Activated CD4-positive, alpha-beta T cell treated with anti-CD3 and anti-CD28 coated beads, Interleukin-10, Interleukin-2, amounts not matched to agents 100 ng/mL and 50 ng/mL, durations not matched to agents 16 hours and 8 hours (primary cell): ENCODE measurements around the gene UBAC2.

Experiments
- DNase-seq: peaks from one replicate; pipeline ENCODE4 v3.0.0-alpha.2; 2020

The UBAC2 gene

GRCh38 chr13:99250982-99251825, 50.5 kb downstream of the UBAC2 start:
- DNase-seq, result peak; percentile 81

DNA sequence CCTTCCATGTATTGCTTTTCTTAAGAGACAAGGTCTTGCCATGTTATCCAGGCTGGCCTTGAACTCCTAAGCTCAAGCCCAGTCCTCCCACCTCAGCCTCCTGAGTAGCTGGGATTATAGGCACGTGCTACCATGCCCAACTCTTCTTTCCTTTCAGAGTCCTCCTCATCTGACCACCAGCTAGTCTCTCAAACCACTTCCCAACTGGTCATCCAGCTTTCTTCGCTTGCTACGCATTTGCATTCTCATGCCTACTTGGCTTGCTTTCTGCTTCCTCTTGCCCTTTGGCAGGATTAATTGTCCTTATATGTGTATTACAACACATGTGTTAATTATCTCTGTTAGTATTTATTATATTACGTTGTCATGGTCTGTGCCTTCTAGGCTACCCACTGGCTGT, 51.3 kb downstream of the UBAC2 start:
- no peak for DNase-seq

DNA sequence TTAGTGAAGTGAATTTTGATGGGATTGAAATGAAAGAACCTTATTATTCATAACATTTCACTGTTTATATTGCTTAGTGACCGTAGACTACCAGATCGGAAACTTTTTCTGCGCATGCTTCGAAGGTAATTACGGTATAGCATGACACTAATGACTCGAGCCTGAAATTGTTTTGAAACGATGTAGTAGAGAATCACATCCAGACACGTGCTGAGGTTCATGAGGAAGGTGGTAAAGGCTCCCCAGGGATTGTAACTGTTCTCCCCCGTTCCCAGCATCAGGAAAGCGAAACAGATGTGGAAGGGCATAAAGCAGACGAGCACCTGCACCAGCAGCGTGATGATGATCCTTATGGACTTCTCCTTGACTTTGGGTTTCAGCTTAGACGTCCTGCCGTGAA, 54.2 kb downstream of the UBAC2 start:
- no peak for DNase-seq

DNA sequence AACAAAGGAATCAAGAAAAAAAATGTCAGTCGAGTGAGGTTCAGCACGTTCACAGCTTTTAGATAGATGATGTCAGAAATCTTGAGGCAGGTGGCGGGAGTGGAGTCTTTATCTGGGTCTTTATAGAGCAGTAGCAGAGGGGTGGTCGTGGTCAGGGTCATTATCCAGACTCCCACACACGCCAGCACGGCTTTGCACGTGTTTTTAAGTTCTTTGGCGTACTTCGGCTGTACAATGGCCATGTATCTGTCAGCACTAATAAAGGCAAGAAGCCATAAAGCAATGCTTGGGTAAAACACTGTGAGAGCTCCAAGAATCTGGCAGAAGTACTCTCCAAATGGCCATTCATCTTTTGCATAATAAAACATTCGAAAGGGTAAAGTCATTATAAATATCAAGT, 54.6 kb downstream of the UBAC2 start:
- DNase-seq, result no peak

- DNase-seq, result no peak
Observed at GRCh38 chr13:99256283-99256682, 55.6 kb downstream of the UBAC2 start.

GRCh38 chr13:99256709-99257108, 56.1 kb downstream of the UBAC2 start:
- DNase-seq, result no peak

GRCh38 chr13:99257291-99257690, 56.6 kb downstream of the UBAC2 start:
- DNase-seq, result no peak

DNA sequence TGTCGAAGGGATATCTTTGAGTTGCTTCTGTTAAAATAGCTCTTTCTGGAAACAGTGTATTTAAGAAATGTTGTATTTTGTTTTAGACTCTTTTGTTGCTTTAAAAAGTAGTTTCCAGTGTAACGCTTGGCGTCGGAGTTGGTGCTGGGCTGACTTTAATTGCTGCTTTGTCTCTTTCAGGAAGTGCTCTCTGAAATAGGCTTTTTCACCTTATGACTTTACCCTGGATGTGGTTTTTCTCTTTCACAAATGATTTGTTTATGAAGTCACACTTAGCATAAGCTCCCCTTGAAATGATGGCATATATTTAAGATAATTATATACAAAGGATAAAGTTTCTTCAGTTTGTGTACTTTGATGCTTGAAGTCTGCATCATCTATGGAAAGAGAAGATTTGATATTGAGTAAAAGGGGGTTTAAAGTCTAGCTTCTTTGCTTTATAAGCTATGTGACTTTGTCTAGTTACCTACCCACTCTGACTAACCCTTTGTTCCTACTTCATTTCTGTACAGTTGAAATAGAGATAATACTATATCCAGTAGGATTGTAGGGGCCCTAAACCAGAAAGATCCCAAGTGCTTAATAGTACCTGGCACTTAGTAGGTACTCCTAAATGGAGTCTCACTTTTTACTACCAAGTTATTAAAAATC, 57.7 kb downstream of the UBAC2 start, which contains the start of gene GPR18:
Gene GPR18, minus strand, starts transcription at position 170 of the 651 bp plus-strand sequence. CDS start 2,507 bp downstream, outside the sequence.
- DNase-seq, result peak; percentile 86

GRCh38 chr13:99258946-99259345, 58.3 kb downstream of the UBAC2 start:
- peak; percentile 56 for DNase-seq

DNA sequence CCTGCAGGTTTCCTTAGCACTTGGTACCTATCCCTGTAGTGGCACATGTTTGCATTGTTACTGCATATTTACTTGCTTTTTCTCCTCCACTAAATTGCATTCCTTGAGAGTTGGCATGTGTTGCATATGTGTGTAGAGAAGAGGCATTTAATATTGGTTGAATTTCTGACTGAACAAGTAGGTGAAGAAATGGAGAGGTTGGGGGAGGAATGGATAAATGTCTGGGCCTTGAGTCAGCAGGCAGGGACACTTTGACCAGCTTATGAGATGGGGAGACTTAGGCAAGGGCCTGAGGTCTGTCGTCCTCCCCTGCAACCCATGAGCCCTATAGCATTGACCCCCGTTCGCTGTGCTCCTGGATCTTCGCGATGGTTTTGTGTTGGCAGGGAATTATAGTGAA, 59.6 kb downstream of the UBAC2 start:
- no peak for DNase-seq

GRCh38 chr13:99261059-99261458, 60.4 kb downstream of the UBAC2 start:
- DNase-seq, result no peak

DNA sequence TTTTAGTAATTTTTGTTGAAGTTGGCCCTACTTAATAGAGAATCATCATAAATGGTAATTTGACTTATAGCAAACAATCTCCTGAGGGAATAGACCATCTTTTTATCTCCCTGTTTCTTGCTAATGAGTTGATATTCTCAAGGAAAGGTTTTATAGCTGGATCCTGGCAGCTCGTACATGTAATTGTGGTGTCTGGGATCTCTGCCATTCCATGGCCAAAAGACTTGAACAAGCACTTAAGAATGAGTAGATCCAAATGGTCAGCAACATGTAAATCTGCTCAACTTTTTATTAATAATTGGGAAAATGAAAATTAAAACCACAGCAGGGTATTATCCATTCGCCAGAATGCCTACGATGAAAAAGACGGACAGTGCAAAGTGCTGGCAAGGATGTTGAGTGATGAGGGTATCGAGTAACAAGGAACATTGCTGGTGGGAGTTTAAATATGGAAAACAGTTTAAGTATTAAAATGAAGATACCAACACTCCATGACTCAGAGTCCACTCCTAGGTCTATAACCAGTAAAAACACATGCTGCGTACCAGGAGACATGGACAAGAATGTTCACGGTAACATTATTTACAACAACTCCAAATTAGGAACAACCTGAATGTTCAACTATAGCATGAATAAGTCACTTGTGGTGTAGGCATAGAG, 62.6 kb downstream of the UBAC2 start:
- no peak for DNase-seq

DNA sequence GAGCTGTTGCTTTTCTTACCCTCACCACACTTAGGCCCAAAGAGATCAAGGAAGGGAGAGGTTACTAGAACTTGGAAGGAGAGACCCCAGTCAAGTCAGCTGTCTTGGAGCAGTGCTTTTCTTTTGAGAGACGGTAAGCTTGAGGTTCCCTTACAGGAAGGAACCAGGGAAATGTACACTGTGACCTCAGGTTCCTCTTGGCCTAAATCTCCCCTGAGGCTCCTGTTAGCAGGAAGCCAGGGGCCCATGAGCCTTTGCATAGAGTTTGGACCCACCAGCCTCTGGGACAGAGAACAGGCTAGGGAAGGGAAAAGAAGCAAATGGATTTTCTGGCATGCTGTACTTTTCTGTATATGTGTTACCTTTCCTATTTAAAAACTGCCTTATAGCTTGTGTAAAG, 63.4 kb downstream of the UBAC2 start:
- no peak for DNase-seq

DNA sequence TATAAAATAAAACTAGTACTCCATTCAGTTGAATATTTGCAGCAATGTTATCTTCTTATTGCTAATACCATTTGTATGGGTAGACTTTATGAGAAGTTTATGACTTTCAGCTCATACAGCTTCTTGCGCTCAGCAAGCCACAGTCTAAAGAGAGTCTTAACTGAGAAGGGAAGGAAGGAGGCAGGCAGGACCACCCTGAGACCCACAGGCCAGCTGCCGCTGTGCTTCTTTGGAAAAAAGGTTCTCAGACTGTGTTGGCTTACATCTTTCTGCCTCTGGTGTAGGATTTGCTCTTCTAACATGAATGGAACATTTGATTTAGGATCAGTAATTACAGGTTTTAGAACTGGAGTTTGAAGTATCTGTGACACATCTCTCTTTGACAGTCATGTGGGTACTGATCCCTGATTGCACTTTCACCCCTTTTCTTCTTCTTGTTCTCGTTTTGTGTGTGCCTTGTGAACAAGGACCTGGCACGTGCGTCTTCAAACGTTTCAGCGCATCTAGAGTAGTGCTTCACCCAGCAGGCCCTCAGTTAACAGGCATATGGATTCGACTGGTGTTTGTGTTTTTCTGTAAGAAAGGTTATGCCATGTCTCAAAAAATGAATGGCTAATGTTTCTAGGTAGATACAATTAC, 64.6 kb downstream of the UBAC2 start:
- peak; percentile 78 for DNase-seq

- peak; percentile 69 for DNase-seq
Observed at GRCh38 chr13:99265821-99266426, 65.3 kb downstream of the UBAC2 start.

- no peak for DNase-seq
Observed at GRCh38 chr13:99266827-99267226, 66.2 kb downstream of the UBAC2 start.

DNA sequence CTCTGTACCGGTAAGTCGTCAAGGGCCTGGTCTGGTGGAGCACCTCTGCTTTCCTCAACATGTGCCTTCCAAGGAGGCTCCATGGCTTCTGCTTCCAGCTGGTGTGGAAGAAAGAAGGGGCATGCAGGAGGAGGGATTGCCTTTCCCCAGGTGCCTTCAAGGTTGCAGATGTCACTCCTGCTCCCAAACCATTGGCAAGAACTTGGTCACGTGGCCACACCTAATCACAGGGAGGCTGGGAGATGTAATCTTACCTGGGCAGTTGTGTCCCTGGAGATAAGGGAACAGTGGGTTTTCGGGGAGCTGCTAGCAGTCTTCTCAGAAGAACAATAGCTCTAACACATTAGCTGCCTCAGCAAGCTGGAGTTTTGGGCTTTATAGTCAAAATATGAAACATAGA, 67.3 kb downstream of the UBAC2 start:
- no peak for DNase-seq

DNA sequence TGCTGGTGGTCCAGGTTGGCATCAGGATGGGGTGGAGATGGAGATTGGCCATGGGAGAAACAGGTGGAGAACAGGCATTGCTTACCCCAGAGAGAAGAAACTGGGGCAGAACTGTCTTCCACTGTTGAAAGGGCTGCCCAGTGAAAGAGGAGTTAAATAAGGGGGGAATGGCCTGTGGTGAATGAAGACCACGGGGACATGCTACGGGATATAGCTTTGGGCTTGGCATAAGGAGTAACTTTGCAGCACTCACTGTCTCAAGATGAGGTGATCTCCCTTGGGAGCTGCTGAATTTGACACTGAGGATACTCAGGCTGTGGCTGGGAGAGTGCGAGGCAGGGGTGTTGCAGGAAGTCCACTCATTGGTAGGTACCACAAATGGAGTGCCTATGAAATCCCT, 68.2 kb downstream of the UBAC2 start:
- DNase-seq, result no peak

- DNase-seq, result peak; percentile 70
Observed at GRCh38 chr13:99269627-99270241, 69.1 kb downstream of the UBAC2 start.

- DNase-seq, result no peak
Observed at GRCh38 chr13:99270518-99270917, 69.9 kb downstream of the UBAC2 start.

- no peak for DNase-seq
Observed at GRCh38 chr13:99271249-99271648, 70.6 kb downstream of the UBAC2 start.

DNA sequence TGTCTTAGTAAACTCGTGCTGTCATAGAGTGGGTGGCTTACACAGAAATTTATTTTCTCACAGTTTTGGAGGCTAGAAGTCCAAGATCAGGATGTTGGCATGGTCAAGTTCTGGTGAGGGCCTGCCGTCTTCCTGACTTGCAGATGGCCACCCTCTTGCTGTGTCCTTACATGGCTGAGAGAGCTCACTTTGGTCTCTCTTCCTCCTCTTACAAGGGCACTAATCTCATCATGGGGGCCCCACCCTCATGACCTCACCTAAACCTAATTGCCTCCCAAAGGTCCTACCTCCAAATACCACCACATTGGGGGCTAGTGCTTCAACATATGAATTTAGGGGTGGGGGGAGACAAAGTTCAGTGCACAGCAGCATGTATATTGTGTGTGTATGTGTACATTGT, 71.8 kb downstream of the UBAC2 start:
- DNase-seq, result no peak
